Measurements from ENCODE around the gene TMEM30B. TPM values are rescaled to one million over a fixed set of nuclear protein-coding genes. Genes with fewer than 3 reads are reported as not detected.

Gene TMEM30B
- total RNA-seq, 2 donors from 2014 or later: 68.2 to 77.1 TPM

DNA sequence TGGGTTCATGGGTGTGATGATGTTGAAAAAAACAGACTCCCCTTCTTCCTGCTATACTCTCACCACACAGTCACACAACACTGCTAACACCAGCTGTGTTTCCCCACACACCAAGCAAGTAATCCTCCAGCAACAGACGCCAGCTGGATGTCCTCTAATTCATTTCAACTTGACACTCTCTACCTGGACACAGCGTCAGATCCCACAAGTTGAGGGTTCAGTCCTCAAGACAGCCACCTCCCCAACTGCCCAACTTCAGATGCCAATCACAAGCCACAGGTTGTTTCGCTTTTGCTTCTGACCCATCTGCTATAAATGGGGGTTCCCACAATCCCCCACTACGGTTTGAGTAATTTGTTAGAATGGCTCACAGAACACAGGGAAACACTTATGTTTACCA is 49.3 kb downstream of the TMEM30B start:
- no peak overlapping the region for H3K9ac ChIP-seq (ENCODE audit: low read depth in 2 of 2, low read length in 2 of 2)
- no peak overlapping the region for H3K27ac ChIP-seq
- TF ChIP-seq CTCF (IDR thresholded peaks at IDR 0.05): no peak
- no peaks in the 10 kb centered on the region for H3K4me1 ChIP-seq
- intact Hi-C loops (cut with DNase I): no loop called here
- no peak for DNase-seq
- H3K9me3 ChIP-seq: no peaks in the 10 kb centered on the region
- no peaks in the 10 kb centered on the region for H3K36me3 ChIP-seq
- no peaks in the 10 kb centered on the region for H3K27me3 ChIP-seq
- no peak overlapping the region for H3K4me3 ChIP-seq

DNA sequence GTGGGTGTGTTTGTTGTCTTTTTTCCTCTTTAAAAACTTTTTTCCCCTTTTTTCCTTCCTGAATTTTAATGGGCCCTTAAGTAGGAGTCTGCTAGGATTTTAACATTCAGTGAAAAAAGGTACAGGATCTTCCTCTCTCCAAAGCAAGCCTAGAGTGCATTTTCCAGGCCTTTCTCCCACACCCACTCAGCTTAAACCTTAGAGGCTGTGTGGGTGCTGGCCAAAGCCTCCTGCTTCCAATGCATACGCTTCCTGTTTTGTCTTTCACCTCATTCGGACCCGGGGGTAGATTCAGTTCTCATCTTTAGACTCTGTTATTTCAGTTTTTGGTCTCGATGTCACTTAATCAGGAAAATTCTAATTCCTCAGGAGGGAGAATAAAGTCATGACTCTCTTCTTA is 51.2 kb downstream of the TMEM30B start:
- H3K4me1 ChIP-seq: no peaks in the 10 kb centered on the region
- DNase-seq: no peak
- no peak overlapping the region for H3K4me3 ChIP-seq
- H3K27ac ChIP-seq: no peak overlapping the region
- no peak overlapping the region for H3K9ac ChIP-seq (ENCODE audit: low read depth in 2 of 2, low read length in 2 of 2)
- no peaks in the 10 kb centered on the region for H3K36me3 ChIP-seq
- intact Hi-C loops (cut with DNase I): no loop called here
- no peak for TF ChIP-seq CTCF (IDR thresholded peaks at IDR 0.05)
- H3K9me3 ChIP-seq: no peaks in the 10 kb centered on the region
- H3K27me3 ChIP-seq: no peaks in the 10 kb centered on the region

DNA sequence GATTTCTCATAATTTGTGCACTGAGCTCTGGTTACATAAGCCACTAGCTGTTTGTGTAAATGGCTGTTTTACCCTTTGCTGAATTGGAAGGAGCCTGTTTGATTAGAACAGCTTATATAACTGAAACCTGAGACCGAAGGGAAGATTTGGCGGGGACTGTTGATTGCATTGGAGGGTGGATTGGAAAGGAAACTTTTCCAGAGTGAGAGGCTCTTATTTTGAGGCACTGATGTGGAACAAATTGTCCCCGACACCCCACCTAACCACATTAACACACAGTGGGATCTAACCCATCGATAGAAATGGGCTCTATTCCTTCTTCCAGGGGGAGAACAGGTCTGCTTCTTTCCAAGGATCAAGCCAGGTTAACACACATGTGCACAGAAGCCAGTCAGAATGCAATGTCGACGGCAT is 51.7 kb downstream of the TMEM30B start:
- no peak overlapping the region for H3K4me3 ChIP-seq
- H3K36me3 ChIP-seq: no peaks in the 10 kb centered on the region
- no peaks in the 10 kb centered on the region for H3K27me3 ChIP-seq
- no peaks in the 10 kb centered on the region for H3K9me3 ChIP-seq
- H3K4me1 ChIP-seq: no peaks in the 10 kb centered on the region
- intact Hi-C loops (cut with DNase I): no loop called here
- no peak for TF ChIP-seq CTCF (IDR thresholded peaks at IDR 0.05)
- H3K27ac ChIP-seq: no peak overlapping the region
- H3K9ac ChIP-seq (ENCODE audit: low read depth in 2 of 2, low read length in 2 of 2): no peak overlapping the region
- DNase-seq: no peak

DNA sequence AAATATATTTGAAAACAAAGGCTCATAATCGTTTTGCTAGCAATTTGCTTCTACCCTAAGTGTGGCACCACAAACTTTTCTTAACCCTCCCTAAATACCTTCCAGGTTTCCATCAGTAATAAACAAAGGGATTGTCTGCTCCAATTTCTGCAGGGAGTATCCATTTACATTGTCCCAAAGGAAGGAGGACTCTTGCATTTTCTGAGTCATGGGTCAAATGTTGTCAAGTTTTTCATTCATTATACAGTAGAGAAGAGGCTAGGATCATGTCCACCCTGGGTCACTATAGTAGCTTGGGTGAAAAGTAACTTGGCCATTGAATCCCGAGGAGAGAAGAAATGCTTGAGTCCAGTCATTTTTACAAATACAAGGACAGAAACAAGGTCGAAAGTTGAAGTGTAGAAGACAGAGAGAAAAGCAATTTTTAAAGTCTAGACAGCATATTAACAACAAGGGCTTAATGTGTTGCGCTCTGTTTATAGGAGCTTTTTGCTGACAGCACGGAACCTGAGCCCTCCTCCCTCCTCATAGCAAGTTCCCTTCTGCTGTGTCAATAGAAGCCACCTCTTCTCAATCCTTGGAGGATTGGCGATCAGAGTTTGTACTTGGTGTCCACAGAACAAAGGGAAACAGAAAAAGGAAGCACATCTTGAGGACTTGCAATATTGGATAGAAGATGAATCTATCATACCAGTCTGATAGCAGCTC is 53.1 kb downstream of the TMEM30B start:
- Histone ChIP-seq H3K4me1 (no peaks in the 10 kb centered on the region), H3K4me3 (no peak overlapping the region), H3K9me3 (no peaks in the 10 kb centered on the region), H3K36me3 (no peaks in the 10 kb centered on the region), H3K27ac (no peak overlapping the region), H3K27me3 (no peaks in the 10 kb centered on the region), H3K9ac (ENCODE audit: low read depth in 2 of 2, low read length in 2 of 2) (no peak overlapping the region)
- TF ChIP-seq CTCF (IDR thresholded peaks at IDR 0.05): no peak
- intact Hi-C loops (cut with DNase I): no loop called here
- DNase-seq: no peak

Other genes with a start within 250 kb of the TMEM30B start
- gene PRKCH, start 40.2 kb upstream of the TMEM30B start, total RNA-seq: 10 to 100 TPM; 11.4 to 11.5 TPM